Left lung (tissue), 10 donors: ENCODE data around the gene WDR1. TPM values are rescaled to one million over a fixed set of nuclear protein-coding genes. Genes with fewer than 3 reads are reported as not detected.

ENCODE experiments used
- ATAC-seq: fragments of 200-7000 bp; cut with Tn5 transposase; one replicate; pipeline ENCODE4 v1.9.1; 2020; ENCODE audit warnings: moderate library complexity
- DNase-seq, 4 donors: peaks; one replicate each; pipeline ENCODE4 v3.0.0-alpha.2; 2013 to 2020
- H3K27ac ChIP-seq, 2 donors: fragments of 200-600 bp; sonication (generic) in 1 of 2; one replicate each; pipeline versions ENCODE4 v1.5.0 to v1.8.0; 2020 to 2021
- H3K27me3 ChIP-seq, 2 donors: fragments of 200-600 bp; sonication (generic) in 1 of 2; one replicate each; pipeline versions ENCODE4 v1.5.0 to v1.8.0; 2020 to 2021
- H3K36me3 ChIP-seq, 2 donors: fragments of 200-600 bp; sonication (generic) in 1 of 2; one replicate each; pipeline versions ENCODE4 v1.5.0 to v1.8.0; 2020 to 2021
- H3K4me1 ChIP-seq, 2 donors: fragments of 200-600 bp; one replicate each; pipeline ENCODE4 v1.8.0; 2021
- H3K4me3 ChIP-seq, 2 donors: fragments of 200-600 bp; sonication (generic) in 1 of 2; one replicate each; pipeline versions ENCODE4 v1.5.0 to v1.8.0; 2020 to 2021; ENCODE audit warnings: mild to moderate bottlenecking in 1 of 2
- H3K9me3 ChIP-seq, 2 donors: fragments of 200-600 bp; sonication (generic) in 1 of 2; one replicate each; pipeline versions ENCODE4 v1.5.0 to v1.8.0; 2020 to 2021
- CTCF ChIP-seq, 2 donors: fragments of 200-600 bp; sonication (generic) in 1 of 2; IDR thresholded peaks; one replicate each; pipeline versions ENCODE4 v1.5.0 to v1.8.0; 2021; ENCODE audit warnings: antibody characterized with exemption in 2 of 2
- intact Hi-C, 2 donors: fragments of 100-400 bp; cut with DNase I; formaldehyde crosslinking; loops; one replicate each; pipeline versions ENCODE4 v1.11.2 to v1.14.2; 2022
- polyA plus RNA-seq, 6 donors: library from polyadenylated mRNA; unstranded; fragments of 120-200 nt; gene quantifications; one replicate each; pipeline ENCODE4 v1.2.1, GENCODE V29; 2013; ENCODE audit not compliant: insufficient read length in 6 of 6
- total RNA-seq, 2 donors: library from RNA; stranded (reverse); fragmentation: NEBNext Ultra II Directional; extraction: Animal tissue kit (Norgen Biotek cat#: 25700); gene quantifications; one replicate each; pipeline ENCODE4 v1.2.1, GENCODE V29; 2021
- donor health status: DM: no; HTN: yes; CAD: no.
- donor health status: DM: no; HTN: no; CAD: no.

WDR1 gene
- total and polyA plus RNA-seq, 8 donors = 133 to 303 (median 157) TPM

DNA sequence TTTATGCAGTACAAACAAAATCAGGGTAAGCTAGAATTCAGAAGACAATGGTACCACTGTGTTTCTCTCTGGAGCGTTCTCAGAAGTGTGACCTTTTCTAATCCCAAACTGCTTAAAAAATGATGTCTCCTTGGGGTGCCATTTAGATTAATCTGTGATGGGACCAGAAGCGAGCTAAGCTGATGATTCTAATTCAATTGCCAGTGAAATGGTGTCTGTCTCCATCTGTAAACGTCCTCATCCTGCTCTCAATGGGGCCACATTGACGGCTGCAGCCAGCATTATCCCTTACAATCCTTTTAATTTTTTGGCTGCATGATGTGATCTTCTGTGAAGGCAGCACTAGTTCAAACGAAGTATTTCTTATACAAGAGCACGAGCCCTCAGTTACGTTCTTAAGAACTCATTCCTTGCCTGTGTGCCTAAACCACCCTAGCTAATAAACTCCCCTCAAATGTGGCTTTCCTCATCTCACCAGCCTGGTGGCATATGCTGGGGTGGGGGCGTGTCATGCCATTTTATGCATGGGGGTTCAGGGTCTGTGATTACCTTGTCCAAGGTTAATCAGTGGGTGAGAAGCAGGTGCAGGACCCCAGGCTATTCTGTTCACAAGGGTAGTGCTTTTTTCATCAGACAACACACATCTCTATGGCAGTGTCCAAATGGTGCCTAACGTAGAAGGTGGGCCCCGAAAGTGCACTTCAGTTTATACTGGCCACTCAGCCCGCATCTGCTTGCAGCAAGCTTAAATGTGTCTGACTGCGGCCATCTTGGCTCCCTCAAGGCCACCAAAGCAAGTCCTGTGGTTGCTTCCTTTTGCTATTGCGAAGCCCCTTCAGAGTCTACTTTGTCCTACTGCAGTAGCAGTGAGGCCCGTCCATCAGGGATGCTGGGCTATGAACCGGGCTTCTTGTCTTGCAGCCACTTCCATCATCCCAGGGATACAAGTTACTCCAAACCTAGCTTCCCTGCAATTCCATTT lies 49.6 kb downstream of the WDR1 start:
- H3K9me3 ChIP-seq = no peaks in the 10 kb centered on the region
- no peaks in the 10 kb centered on the region for H3K27me3 ChIP-seq
- intact Hi-C loops = loop anchor here in 1 of 2 donors (5.0 kb wide), 1 partner anchor 305 kb away; no protein-coding TSS in a partner anchor
- H3K27ac ChIP-seq = no peak overlapping the region
- H3K4me3 ChIP-seq = no peak overlapping the region
- no peak for DNase-seq
- H3K4me1 ChIP-seq = peaks cover 2 to 12% of the 10 kb centered on the region in 2 donors
- H3K36me3 ChIP-seq = peaks cover 0 to 59% of the 10 kb centered on the region in 2 donors
- no peak for ATAC-seq
- no peak for TF ChIP-seq CTCF (IDR thresholded peaks at IDR 0.05)

DNA sequence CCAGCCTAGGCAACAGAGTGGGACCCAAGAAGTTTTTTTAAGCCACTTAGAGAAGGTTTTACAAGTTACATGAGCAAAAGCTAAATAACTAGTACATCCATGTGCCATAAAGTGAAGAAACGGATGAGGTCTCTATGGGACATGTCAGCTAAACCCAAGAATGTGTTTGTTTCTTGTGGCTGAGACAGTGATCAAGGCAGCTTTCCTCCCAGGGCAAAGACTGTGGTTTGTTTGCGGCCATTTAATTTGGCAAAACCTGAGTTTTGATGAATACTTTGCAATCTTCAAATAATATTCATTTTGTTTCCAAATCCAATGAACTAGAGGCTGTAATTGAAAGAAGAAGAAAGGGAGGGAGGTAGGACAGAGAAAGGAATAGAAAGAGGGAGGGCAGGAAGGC lies 50.4 kb downstream of the WDR1 start:
- intact Hi-C loops = loop anchor here in 1 of 2 donors (5.0 kb wide), 1 partner anchor 304 kb away; no protein-coding TSS in a partner anchor
- no peak for ATAC-seq

GRCh38 chr4:10063544-10064300 lies 52.9 kb downstream of the WDR1 start:
- DNase-seq (peak; percentile 14 to 72 (median 66)), ATAC-seq (peak; percentile 98)
- Histone ChIP-seq H3K9me3 (no peaks in the 10 kb centered on the region), H3K36me3 (peaks cover 0 to 49% of the 10 kb centered on the region in 2 donors), H3K4me3 (no peak overlapping the region), H3K27ac (no peak overlapping the region), H3K4me1 (peaks cover 2 to 12% of the 10 kb centered on the region in 2 donors), H3K27me3 (no peaks in the 10 kb centered on the region)
- intact Hi-C loops = no loop called here
- TF ChIP-seq CTCF (IDR thresholded peaks at IDR 0.05) = peak; percentile 46 to 61

More for the DNA sequence above, 50.4 kb downstream of the WDR1 start:
- no peak for TF ChIP-seq CTCF (IDR thresholded peaks at IDR 0.05)
- Histone ChIP-seq H3K27ac (no peak overlapping the region), H3K36me3 (peaks cover 0 to 59% of the 10 kb centered on the region in 2 donors), H3K4me3 (no peak overlapping the region), H3K4me1 (peaks cover 2 to 12% of the 10 kb centered on the region in 2 donors), H3K9me3 (no peaks in the 10 kb centered on the region), H3K27me3 (no peaks in the 10 kb centered on the region)
- no peak for DNase-seq

GRCh38 chr4:10061650-10062415 lies 54.8 kb downstream of the WDR1 start:
- peaks cover 0 to 30% of the 10 kb centered on the region in 2 donors for H3K36me3 ChIP-seq
- intact Hi-C loops = no loop called here
- ATAC-seq = no peak

More at GRCh38 chr4:10061650-10062415, 54.8 kb downstream of the WDR1 start:
- no peak overlapping the region for H3K4me3 ChIP-seq
- peaks cover 2 to 12% of the 10 kb centered on the region in 2 donors for H3K4me1 ChIP-seq
- H3K9me3 ChIP-seq = no peaks in the 10 kb centered on the region
- DNase-seq = no peak
- no peaks in the 10 kb centered on the region for H3K27me3 ChIP-seq
- no peak overlapping the region for H3K27ac ChIP-seq
- no peak for TF ChIP-seq CTCF (IDR thresholded peaks at IDR 0.05)
